Right cardiac atrium (tissue), 5 donors: Measurements from ENCODE around the gene PNPLA2. TPM values are rescaled to one million over a fixed set of nuclear protein-coding genes. Genes with fewer than 3 reads are reported as not detected.

Experiments used
- ATAC-seq, 2 donors: fragments of 200-7000 bp; cut with Tn5 transposase; one replicate each; pipeline versions ENCODE4 v1.8.0 to v1.9.1; 2020; ENCODE audit warnings: moderate library complexity in 2 of 2, mild to moderate bottlenecking in 1 of 2
- DNase-seq, 3 donors: peaks; one replicate each; pipeline ENCODE4 v3.0.0-alpha.2; 2020
- H3K27ac ChIP-seq: one replicate; pipeline ENCODE4 v1.5.1; 2013; ENCODE audit warnings: mild to moderate bottlenecking, low read length, control low read depth, moderate library complexity
- H3K27me3 ChIP-seq: one replicate; pipeline ENCODE4 v1.6.1; 2013; ENCODE audit not compliant: control insufficient read depth, insufficient read depth
- H3K4me1 ChIP-seq: one replicate; pipeline ENCODE4 v1.6.1; 2013; ENCODE audit warnings: low read length; ENCODE audit not compliant: control insufficient read depth, insufficient read depth
- H3K4me3 ChIP-seq: one replicate; pipeline ENCODE4 v1.5.1; 2013; ENCODE audit warnings: low read length, control low read depth
- H3K9me3 ChIP-seq: one replicate; pipeline ENCODE4 v1.6.1; 2013; ENCODE audit warnings: low read length; ENCODE audit not compliant: control insufficient read depth
- WGBS: extraction: QIAGEN DNeasy Blood & Tissue Kit; methylation state at CpG from one replicate; pipeline ENCODE4 v1.1.7; 2013; 5-methylcytosine and 5-hydroxymethylcytosine counted together
- intact Hi-C, 4 donors: fragments of 100-400 bp; cut with DNase I; formaldehyde crosslinking; loops; one replicate each; pipeline versions ENCODE4 v1.11.0 to v1.14.0; 2022 to 2023
- polyA plus RNA-seq: library from polyadenylated mRNA; stranded (reverse); fragments of 200-250 nt; gene quantifications from one replicate; pipeline ENCODE4 v1.2.3, GENCODE V29; 2013
- total RNA-seq, 4 donors: library from RNA; stranded (reverse); fragmentation: NEBNext Ultra II Directional; extraction: Animal tissue kit (Norgen Biotek cat#: 25700); gene quantifications; one replicate each; pipeline ENCODE4 v1.2.1, GENCODE V29; 2021
- donor health status: healthy with polysubstance abuse.
- donor health status: DM: no; HTN: yes; CAD: no.
- donor health status: DM: no; HTN: no; CAD: no.
- donor health status: DM: no; HTN: yes; CAD: no; lungs with severe emphysema.
- donor health status: DM: yes; HTN: yes; CAD: no.

The PNPLA2 gene
- total and polyA plus RNA-seq, 5 donors, result 145 to 193 (median 176) TPM

DNA sequence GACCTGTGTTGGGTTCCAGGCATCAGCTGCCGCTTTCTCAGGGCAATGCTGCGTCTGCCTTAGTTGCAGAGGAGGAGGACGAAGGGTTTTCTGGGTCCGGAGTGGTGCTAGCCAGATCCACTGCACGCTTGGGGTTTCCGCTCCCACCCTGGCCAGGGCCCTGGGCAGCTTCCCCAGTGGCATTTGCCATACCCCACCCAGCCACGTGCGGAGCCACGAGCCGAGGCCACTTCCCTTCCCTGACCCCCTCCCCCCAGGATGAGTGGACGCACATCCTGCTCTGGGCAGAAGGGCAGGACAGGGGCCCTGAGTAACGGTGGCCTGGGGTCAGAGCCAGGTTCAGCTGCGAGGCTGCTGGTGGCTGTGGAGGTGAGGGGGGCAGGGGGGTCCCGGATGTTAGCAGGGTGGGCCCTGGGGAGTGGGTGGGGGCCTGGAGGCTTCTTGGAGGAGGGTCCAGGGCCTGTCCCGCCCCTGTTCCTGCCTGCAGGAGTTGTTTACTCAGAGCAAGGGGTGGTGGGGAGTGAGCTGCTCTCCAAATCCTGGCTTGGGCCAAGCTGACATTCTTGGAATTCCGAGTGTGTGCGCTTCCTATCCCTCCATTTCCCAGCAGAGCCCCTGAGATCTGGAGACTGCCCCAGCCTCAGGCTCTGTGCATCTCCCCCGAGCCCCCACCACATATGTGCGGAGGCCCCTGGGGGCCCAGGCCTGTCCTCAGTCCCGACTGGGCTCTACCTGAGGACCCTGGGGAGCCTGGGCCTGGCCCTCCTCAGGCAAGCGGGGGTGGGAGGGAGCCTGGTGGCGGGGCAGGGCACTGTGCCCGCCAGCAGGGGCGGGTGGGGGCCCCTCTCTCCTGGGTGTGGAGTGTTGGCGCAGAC is 25.3 kb downstream of the PNPLA2 start:
- intact Hi-C loops, result no loop called here
- Histone ChIP-seq H3K27ac (peak overlapping the region; percentile 93), H3K9me3 (no peaks in the 10 kb centered on the region), H3K4me1 (peaks cover 15% of the 10 kb centered on the region), H3K27me3 (no peaks in the 10 kb centered on the region), H3K4me3 (peak overlapping the region; percentile 86)
- peak; percentile 95 to 98 (median 97) for DNase-seq
- WGBS, result 3% methylated on average over 25 of the region's 25 CpGs
- ATAC-seq, result peak; percentile 63 to 68

DNA sequence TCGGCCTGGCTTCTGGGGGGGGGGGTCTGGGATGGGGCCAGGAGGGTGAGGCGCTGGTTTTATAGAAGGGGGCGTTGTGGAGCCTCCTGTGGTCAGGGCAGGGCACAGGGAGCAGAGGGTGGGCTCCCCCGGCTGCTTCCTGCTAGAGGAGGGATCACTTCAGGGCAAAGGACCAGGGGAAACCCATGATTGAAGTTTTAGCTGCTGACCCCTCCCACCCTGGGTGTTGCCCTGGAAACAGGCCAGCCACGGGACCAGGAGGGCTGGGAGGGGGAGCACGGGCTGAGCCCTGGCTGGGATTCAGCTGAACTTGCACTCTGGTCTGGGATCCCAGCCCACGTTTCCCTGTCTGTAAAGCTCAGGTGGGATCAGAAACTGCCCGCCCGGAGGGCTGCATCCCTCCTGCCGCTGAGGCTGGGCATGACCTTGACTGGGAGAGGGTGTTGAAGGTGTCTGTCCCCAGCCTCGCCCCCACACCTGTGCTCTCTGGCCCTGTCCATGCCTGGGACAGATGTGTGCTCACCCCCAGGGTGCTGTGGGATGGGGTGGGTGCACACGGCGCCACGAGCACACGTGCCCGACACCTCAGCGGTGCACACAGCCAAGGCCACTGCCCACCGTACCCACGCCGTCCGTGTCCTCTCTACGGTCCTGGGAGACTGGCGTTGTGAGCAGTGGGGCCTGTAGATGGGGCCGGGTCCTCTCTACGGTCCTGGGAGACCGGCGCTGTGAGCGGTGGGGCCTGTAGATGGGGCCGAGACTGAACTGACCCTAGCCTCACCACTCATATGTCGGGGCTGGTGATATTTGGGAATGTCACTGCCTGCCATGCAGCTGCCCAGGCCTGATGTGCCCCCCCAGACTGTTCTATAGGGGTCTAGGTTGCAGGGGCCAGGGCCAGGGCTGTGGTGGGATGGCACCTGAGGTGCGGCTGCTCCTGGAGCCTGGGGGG is 26.3 kb downstream of the PNPLA2 start:
- H3K9me3 ChIP-seq, result no peaks in the 10 kb centered on the region
- peak overlapping the region; percentile 51 for H3K4me3 ChIP-seq
- WGBS, result 20% methylated on average over 30 of the region's 31 CpGs
- DNase-seq (peak; percentile 93 to 97 (median 97)), ATAC-seq (peak; percentile 66 to 70)
- intact Hi-C loops, result no loop called here
- H3K4me1 ChIP-seq, result peaks cover 15% of the 10 kb centered on the region
- no peaks in the 10 kb centered on the region for H3K27me3 ChIP-seq
- peak overlapping the region; percentile 93 for H3K27ac ChIP-seq

DNA sequence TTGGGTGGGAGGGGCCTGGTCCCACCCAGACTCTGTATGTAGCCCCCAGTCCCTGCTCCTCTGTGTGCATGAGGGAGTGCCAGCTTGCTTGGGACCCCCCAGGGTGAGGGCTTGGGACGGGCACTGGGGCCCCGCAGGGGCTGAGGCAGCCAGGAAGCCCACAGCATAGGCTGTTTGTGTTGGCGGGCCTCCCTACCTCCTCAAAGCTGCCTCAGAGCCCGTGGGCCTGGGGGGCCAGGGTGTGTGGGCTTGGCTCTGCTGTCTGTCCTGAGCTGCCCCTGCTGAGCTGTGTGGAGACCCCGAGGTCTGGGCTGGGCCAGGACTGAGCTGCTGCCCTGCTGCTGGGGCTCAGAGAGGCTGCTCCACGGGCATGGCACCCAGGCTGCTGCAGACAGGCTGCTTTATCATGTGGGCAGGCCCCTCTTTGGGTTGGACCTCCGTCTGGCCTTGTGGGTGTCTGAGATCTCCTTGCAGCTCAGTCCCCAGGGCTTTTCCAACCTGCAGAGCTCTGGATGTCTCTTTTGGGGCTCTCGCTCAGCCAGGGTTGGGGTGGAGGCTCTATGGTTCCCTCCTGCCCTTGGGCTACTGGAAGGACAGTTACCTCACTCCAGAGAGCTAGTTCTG is 27.3 kb downstream of the PNPLA2 start:
- 38% methylated on average over 8 of the region's 8 CpGs for WGBS
- H3K9me3 ChIP-seq, result no peaks in the 10 kb centered on the region
- intact Hi-C loops, result no loop called here
- DNase-seq, result peak in 1 of 3 donors; percentile 79
- no peaks in the 10 kb centered on the region for H3K27me3 ChIP-seq
- ATAC-seq, result no peak
- no peak overlapping the region for H3K4me3 ChIP-seq
- no peak overlapping the region for H3K27ac ChIP-seq
- peaks cover 12% of the 10 kb centered on the region for H3K4me1 ChIP-seq

DNA sequence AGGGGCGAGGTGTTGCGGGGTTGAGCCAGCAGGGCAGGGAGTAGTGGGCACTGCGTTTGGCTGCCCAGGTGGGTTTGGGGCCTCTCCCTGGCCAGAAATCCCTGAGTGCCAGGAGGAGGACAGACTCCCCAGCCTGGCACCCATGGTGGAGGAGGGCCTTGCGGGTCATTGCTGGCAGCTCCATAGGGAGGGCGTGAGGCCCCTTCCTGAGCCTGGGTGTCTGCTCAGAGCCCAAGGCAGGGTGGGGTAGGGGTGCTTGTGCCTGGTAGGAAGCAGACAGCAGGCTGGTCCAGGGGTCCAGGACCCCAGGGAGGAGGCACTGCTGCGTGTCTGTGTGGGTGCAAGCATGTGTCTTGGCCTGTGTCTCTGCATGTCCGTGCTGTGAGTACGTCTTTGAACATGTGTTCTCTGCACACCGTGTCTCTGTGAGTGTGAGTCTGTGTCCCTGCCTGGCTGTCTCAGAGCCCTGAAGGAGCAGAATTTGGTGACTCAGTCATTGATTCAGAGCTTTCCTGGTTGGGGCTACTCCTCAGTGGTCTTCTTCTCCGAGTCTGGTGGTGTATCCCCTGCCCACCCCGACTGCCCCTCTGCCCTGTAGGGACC is 27.9 kb downstream of the PNPLA2 start:
- ATAC-seq (no peak), DNase-seq (no peak)
- 67% methylated on average over 11 of the region's 11 CpGs for WGBS
- Histone ChIP-seq H3K27ac (no peak overlapping the region), H3K9me3 (no peaks in the 10 kb centered on the region), H3K27me3 (no peaks in the 10 kb centered on the region), H3K4me1 (peaks cover 9% of the 10 kb centered on the region), H3K4me3 (no peak overlapping the region)
- intact Hi-C loops, result no loop called here

DNA sequence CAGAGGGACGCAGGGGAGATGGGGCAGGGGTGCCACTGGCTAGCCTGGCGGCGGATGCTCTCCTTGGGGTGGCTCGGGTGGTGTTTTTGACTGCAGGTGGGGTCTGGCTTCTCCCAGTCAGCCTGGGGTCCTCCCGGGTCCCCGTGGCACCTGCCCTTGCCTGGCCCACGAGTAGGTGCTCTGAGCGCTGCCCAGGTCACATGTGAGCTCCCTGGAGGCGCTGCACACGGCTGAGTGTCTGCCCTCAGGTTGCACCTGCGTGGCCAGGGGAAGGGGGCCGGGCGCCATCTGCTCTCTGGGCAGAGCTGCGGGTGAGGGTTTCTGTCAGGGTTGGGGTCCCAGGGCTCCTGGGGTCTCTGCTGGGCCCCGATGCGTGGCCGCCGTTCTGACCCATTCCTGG is 29.2 kb downstream of the PNPLA2 start:
- ATAC-seq, result no peak
- H3K27me3 ChIP-seq, result no peaks in the 10 kb centered on the region
- no peak overlapping the region for H3K4me3 ChIP-seq
- H3K27ac ChIP-seq, result no peak overlapping the region
- no peaks in the 10 kb centered on the region for H3K9me3 ChIP-seq
- 84% methylated on average over 18 of the region's 18 CpGs for WGBS
- H3K4me1 ChIP-seq, result peaks cover 9% of the 10 kb centered on the region
- intact Hi-C loops, result loop anchor here in 2 of 4 donors (2.0 kb wide), 1 partner anchor 203 kb away; no protein-coding TSS in a partner anchor
- DNase-seq, result no peak

DNA sequence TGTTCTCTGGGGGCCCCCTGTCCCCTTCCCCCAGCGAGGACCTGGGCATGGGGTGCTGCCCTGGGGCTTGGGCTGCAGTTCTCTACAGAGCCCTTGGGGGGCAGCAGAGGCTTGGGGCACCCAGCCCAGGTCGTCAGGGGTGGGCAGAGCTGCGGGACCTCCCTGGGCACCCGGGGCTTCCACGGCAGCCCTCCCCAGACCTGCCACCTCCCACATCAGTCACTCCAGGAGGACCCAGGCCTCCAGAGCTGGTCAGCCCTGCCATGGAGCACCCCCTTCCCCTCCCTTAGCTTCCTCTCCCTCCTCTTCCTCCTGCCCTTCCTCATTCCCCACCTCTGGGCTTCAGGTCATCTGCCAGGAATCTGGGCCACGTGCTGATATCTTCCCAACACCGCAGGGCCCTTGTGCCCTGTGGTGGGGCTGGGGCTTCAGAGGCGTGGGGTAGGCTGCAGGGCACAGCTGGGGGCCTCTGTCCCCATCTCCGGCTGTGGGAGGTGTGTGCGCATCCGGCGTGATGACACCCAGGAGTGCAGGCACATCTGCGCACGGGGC is 29.7 kb downstream of the PNPLA2 start:
- ATAC-seq, result no peak
- WGBS, result 33% methylated on average over 14 of the region's 14 CpGs
- Histone ChIP-seq H3K9me3 (no peaks in the 10 kb centered on the region), H3K27ac (no peak overlapping the region), H3K27me3 (no peaks in the 10 kb centered on the region), H3K4me1 (peaks cover 9% of the 10 kb centered on the region), H3K4me3 (no peak overlapping the region)
- DNase-seq, result peak in 2 of 3 donors; percentile 81 to 84
- intact Hi-C loops, result loop anchor here in 2 of 4 donors (2.0 kb wide), 1 partner anchor 202 kb away; no protein-coding TSS in a partner anchor

DNA sequence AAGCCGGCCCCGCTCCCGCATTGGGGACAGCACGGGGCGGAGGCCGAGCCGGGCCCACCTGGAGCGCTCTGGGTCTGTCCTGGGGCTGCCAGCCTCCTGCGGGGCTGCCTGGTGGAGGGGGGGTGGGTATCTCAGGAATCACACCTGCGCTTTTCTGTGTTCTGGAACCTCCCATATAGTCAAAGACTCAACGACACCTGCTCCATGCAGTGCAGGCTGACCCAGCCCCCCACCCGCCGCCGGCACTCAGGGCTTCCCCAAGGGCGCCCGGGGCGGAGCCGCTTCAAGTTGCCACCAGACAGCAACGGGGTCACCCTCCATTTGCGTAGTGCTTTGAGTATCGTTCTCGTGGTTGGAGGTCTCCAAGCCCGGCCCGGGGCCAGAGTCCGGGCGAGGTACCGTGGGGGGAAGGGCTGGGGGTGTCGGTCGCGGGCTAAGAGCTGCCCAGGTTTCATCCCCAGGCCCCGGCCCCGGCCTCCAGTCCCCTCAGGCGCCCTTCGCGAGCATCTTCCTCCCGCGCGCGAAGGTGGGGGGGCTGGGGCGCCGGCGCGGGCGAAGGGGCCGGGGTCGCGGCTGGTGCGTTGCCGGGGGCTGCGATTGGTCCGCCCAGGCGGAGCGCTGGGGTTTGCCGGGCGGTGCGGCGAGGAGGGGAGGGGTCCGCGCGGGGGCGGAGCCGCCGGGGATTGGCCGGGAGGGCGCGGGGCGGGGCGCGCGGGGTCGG is 30.6 kb downstream of the PNPLA2 start:
- 14% methylated on average over 70 of the region's 71 CpGs for WGBS
- peaks cover 9% of the 10 kb centered on the region for H3K4me1 ChIP-seq
- H3K27me3 ChIP-seq, result no peaks in the 10 kb centered on the region
- intact Hi-C loops, result loop anchor here in 2 of 4 donors (2.0 kb wide), 1 partner anchor 202 kb away; no protein-coding TSS in a partner anchor
- DNase-seq, result peak in 1 of 3 donors; percentile 83
- H3K4me3 ChIP-seq, result peak overlapping the region; percentile 53
- H3K9me3 ChIP-seq, result no peaks in the 10 kb centered on the region
- H3K27ac ChIP-seq, result no peak overlapping the region
- no peak for ATAC-seq

DNA sequence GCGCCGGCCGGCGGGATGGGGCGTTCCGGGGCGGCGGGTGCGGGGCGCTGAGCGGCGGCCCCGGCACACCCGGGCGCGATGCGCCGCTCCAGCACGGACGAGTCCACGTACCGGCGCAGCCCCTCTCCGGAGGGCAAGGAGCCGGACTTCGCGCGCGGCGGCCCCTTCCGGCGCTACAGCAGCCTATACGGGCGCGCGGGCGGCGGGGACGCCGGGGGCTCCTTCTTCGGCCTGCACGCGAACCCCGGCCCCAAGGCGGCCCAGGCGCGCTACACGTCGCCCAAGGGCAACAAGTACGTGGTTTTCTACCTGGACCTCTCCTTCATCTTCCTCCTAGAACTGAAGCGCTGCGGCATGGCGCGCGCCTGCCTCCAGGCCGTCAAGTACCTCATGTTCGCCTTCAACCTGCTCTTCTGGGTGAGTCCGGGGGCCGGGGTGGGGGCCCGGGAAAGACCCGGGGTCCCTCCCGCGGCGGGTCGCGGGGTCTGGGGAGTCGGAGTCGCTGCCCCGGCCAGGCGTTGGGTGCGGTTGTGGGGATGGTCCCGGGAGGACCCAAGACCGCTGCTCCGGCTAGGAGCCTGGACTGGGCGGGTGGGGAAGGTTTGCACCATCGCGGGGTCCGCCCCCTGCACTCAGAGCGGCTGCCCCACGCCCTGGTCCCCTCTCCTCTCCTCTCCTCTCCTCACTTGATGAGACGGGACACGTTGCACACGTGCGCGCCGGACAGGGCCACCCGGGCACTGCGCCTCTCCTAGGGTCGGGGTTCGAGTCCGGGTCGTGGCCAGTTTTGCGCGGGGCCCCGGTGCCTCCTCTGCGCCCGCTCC is 31.4 kb downstream of the PNPLA2 start:
- no peak overlapping the region for H3K27ac ChIP-seq
- H3K4me1 ChIP-seq, result peaks cover 7% of the 10 kb centered on the region

More for the DNA sequence above, 31.4 kb downstream of the PNPLA2 start:
- WGBS, result 30% methylated on average over 97 of the region's 97 CpGs
- peak overlapping the region; percentile 53 for H3K4me3 ChIP-seq
- intact Hi-C loops, result loop anchor here (2.0 to 10.0 kb wide), 3 partner anchors 201 to 205 kb away; no protein-coding TSS in a partner anchor
- no peaks in the 10 kb centered on the region for H3K27me3 ChIP-seq
- DNase-seq, result peak in 1 of 3 donors; percentile 68
- no peak for ATAC-seq
- H3K9me3 ChIP-seq, result no peaks in the 10 kb centered on the region
